ENCODE results near the gene TEDC1.

TEDC1 gene

DNA sequence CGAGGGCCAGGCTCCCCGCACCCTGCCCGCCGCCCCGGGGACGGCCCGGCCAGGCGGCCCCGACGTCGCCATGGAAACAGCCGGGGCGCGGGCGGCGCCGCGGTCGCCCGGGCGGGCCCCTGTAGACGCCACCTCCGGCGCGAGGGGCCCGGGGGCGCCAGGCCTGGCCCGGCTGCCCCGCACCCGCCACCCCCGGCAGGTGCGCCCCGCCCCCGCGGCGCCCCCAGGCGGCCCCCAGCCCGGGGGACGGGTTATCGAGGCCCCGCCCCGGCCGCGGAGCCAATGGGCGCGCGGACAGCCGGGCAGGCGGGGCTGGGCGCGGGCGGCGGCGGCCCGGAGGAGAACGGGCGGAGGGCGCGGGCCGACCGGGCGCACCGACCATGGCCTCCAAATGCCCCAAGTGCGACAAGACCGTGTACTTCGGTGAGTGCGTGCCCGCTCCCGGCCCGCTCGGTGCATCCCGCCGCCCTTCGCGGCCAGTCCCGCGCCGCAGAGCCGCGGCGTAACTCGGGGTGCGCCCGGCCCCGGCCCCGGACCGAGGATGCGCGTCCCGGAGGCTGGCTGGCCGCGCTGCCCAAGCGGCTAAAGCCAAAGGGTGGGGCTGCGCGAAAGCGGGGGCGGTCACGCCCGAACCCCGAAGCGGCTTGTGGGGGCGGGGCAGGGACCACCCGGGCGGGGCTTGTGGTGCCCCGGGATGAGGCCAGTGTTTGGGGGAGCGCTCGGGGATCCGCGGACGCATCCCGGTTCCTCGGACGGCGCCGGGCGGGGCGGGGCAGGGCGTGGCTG is 16.4 kb upstream of the TEDC1 start, which contains the start of gene CRIP2:
Gene CRIP2 (plus strand): TSS at position 339 of the 786 bp plus-strand sequence. CDS start 42 bp downstream, at position 381.
- DNase-seq = peak; percentile 18

DNA sequence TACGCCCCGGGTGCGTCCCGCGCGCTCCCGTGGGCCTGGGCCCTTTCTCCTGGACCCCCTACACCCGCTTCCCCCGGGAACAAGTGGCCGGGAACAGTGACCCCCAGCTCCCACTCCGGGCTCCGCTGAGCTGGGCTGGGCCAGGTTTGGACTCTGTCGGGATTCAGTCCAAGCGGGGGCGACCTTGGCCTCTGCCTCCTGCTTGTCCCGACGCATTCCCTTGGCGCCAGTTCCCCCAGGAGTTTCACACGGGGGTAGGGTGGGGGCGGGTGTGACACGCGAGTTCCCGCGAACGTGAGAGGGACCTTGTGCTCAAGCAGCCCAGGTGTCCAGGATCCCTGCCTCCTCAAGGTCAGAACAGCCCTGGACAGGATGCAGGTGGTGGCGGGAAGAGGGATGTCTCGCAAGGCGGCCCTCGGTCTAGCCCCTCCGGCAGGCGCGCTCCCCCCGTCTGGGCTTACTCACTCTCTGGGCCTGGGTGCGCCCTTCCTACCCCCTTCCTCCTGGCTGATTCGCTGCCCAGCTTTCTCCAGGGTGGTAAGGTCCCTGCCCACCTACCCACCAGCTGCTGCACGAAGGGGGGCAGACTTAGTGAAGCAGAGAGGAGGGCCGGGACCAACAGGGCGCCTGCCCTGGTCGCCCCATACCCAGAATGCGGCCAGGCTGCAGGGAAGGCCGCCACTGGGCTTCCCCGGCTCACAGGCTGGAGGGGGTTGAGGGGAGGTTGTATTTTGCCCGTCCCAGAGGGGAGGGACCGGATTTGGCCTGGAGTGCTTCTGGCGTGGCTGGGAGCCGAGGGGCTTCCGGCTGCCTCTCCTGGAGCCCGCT is 15.6 kb upstream of the TEDC1 start:
- DNase-seq = no peak

DNA sequence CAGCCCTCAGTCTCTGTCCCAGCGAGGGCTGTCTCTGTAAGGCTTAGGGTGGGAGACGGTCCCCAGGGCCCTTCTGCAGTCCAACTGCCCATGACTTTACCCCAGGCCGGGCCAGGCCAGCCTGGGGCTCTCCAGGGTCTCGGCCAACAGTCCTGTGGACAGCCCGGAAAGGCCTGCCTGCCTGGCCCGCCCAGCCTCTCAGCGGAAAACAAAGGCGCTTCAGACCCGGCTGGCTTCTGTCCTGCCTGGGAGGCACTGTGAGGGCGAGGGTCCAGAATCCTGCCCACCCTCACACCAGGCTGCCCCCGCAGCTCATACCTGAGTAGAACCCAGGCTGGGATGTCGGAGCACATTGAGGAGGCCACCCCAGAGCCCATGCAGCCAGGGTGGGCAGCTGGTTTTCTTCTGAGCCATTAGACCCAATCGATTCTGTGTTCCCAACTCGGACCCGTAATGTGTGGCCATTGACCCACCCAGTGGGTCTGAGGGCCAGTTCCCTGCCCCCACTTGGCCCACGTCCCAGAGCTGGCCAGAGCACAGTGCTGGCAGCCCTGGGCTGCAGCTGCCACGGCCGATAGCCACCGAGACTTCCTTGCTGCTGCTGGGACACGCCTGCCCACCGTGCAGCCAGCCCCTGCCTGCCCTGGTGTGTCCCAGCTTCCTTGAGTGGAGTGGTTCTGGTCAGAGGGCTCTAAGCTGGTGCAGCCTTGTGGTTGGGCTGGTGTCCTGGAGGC is 14.8 kb upstream of the TEDC1 start:
- DNase-seq = peak; percentile 89

DNA sequence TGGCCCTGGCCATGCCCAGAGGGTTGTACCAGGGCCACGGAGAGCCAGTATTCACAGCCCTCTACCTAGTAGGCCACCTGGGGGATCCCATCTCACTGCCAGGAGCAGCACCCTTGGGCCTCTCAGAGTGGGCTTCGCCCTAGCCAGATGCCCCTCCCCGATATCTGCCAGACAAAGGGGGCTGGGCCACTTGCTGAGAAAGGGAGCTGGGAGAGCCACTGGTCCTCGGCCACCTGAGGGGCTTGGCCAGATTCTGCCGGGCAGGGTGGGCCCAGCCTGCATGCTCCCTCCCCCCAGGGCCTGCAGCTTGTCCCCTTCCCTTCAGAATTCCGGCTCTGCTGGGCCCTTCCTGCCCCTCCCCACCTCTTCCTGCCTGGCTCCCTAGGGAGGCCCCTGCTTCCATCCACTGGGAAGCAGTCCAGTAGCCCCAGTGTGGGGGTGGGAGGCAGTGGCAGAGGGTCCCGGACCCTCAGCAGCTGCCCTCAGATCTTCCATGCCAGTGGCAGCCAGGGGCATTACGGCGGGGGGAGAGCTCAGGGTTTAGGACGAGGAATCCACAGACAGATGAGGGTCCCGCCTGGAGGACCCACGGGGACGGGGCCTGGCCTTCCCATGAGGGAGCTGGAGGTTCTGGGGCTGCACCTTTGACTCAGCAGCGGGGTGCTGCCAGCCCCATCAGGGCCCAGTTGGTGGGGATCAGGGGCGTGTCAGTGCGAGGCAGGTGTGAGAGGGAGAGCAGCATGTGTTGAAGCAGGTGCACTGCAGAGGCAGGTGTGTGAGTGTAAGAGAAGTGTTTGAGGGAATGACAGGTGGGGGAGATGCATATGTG is 14.0 kb upstream of the TEDC1 start:
- DNase-seq = no peak

DNA sequence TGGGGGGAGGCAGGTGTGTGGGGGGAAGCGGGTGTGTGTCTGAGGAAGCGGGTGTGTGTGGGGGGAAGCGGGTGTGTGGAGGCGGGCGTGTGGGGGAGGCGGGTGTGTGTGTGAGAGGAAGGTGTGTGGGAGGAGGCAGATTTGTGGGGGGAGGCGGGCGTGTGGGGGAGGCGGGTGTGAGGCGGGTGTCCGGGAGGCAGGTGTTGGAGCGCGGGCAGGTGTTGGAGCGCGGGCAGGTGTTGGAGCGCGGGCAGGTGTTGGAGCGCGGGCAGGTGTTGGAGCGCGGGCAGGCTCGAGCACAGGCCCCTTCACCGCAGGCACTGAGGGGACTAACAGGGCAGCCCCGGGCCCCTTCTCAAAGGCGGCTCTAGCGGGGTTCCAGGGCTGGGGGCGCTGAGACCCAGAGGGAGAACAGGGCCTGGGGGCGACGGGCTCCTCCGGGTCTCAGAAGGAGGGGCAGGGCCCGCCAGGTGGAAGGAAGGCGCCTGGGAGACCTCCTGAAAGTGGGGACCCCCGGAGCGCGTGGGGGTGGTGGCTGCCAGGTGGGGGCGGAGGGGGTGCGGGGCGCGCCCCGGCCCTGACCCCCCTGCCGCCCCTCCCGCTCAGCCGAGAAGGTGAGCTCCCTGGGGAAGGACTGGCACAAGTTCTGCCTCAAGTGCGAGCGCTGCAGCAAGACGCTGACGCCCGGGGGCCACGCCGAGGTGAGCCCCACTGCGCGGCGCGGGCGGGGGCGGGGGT is 13.2 kb upstream of the TEDC1 start:
- DNase-seq = no peak

DNA sequence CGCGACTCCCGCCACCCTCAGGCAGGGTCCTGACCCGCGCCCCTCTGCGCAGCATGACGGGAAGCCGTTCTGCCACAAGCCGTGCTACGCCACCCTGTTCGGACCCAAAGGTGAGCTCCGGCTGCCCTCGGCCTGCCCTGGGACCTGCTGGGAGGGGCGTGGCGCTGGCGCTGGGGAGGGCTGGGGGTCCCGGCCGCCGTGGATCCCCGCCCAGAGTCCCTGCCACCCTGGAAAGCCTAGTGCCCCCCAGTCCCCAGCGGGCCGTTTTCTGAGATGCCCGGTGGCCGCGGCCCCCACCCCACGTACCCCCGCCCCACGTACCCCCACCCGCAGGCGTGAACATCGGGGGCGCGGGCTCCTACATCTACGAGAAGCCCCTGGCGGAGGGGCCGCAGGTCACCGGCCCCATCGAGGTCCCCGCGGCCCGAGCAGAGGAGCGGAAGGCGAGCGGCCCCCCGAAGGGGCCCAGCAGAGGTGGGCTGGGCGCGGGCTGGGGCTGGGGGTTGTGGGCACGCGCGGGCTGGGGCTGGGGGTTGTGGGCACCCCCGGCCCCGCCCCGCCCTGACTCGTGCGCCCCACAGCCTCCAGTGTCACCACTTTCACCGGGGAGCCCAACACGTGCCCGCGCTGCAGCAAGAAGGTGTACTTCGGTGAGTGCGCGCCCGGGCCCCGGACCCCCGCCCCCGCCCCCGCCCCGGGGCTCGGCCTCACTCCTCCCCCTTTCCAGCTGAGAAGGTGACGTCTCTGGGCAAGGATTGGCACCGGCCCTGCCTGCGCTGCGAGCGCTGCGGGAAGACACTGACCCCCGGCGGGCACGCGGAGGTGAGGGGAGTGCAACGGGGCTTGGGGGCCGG is 12.4 kb upstream of the TEDC1 start:
- no peak for DNase-seq

DNA sequence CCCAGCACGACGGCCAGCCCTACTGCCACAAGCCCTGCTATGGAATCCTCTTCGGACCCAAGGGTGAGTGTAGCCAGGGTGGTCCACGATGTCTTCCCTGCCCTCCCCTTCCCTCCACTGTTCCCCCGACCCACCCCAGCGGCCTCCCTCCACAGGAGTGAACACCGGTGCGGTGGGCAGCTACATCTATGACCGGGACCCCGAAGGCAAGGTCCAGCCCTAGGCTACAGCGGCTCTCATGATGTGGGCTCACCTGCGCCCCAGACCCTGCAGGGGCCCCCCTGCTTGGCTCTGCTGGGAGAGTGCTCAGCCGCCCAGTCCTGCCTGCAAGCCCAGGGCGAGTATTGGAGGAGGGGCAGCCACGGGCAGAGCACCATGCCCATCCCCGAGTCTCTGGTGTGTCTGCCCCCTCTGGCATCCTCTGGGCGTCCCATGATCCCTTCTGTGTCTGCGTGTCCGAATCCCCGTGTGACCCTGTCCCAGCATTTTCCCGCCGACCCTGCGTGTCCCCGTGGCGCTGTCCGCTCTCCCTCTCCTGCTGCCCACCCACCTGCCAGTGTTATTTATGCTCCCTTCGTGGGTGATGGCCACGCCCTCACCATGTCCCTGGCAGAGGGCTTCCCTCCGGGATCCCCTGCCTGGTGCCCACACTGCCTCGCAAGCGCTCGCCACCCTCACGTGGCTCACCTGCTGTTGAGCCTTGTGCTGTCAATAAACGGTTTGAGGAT is 11.5 kb upstream of the TEDC1 start:
- no peak for DNase-seq

DNA sequence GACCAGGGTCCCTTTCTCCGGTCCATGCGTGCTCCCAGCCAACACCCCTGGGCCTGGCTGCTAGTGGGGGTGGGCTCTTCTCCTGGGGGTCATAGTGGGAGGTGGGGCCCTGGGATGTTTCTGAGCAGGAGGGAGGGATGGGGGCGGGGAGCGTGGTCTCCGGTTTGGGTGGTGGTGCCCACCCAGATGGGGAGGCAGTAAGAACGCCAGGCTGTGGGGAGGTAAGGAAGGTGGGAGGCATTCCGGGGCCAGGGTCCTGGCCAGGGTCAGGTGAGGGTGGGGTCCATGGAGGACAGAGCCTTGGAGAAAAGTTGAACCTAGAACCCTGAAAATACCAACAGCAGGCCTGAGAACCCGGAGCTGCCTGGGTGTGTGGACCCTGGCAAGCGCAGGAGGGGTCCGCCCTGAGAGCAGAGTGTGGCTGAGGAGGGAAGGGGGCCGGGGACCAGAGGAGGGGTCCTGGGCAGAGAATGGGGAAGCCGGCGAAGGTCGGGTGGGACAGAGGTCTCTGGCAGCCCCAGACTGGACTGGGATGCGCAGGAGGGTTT is 10.8 kb upstream of the TEDC1 start:
- DNase-seq = no peak

DNA sequence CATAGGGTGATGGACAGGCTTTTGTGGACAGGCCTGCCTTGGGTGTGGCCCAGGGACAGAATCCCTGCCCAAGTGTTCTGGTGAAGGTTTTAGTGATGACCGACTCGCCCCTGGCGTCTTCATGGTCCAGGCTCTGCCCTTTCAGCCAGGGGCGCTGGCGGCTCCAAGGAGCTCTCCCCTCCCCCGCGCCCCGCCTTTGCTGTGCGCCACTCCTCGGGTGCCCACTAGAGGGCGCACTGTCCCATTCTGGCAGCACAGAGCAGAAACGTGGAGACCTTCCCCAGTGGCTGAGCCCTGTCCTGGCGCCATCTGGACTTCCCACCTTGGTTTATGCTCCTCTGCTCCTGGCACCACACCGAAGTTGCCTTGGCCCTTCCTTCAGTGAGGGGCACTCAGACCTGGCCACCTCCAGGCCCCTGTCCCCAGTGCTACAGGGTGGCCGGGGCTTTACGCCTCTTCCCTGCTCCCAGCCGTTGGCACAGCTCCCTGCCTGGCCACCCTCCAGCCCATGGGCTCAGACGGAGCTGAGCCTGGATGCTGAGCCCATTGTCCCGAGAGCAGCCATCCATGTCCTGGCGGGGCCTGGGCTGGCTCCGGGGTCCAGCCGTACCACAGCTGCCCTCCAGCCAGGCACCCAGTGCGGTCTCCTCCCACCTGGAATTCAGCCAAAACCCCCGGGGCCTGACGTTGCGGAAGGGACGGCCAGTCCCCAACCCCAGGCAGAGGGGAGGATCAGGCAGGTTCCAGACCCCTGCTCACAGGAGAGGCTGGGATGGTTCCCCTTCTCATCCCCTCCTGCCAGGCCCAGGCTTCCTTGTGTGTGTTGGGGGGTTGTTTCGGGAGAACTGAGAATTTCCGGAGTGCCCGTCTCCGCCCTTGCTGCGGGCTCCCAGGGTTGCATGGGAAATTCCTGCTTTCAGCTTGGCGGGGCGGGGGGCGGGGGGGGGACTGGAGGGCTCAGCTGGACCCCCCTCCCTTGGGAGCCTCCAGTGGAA is 9.9 kb upstream of the TEDC1 start:
- DNase-seq = peak; percentile 93

DNA sequence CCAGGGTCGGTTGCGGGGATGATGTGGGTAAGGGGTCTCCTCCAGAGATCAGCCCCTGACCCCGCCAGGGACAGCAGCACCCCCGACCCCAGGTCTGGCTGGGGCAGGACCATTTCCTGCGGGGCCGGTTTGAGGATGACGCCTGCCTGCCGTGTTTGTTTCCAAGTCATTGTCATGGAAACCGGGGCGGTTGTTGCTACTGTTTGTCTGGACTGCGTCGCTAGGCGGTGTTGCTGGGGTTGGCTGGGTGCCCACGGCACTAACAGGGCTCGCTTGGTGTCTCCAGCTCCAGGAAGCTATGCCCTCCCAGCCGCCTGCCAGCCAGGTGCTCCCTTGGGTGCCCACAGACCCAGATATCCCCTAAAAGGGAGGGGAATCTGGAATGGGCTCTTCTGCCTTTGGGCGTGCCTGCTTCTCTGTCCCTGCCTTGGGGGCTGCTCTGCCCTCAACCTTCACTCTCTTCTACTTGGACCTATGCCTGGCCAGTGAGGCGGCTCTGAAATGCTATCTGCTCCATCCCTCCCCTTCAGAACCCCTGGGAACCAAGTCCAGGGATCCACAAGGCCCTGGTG is 9.1 kb upstream of the TEDC1 start:
- DNase-seq = peak; percentile 77

DNA sequence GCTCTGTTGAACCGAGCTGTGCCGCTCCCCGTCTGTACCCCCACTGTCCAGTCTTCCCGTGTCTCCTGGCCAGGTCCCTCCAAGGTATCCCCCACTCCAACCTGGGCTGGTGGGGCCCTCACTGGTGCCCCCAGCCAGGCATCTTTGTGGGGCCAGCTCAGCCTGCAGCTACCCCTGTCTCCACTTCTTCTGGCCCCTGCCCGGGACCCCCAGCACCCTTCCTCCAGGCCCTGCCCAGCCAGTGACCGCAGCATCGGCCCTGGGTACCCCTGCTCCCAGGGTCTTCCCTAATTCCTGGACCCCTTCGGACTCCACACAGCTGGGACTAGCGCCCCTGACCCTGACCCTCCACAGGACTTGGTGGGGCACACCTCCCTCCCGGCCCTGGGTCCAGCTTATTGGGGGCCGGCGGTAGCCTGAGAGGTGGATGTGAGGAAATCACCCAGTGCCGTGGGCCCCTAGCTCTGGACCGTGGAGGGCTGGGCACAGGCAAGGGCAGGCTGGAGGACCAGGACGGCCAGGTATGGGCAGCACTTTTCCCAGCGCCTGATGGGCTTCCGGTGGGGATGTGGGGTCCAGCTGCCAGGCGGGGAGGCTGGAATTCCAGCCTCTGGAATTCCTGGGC is 8.4 kb upstream of the TEDC1 start:
- DNase-seq = no peak

DNA sequence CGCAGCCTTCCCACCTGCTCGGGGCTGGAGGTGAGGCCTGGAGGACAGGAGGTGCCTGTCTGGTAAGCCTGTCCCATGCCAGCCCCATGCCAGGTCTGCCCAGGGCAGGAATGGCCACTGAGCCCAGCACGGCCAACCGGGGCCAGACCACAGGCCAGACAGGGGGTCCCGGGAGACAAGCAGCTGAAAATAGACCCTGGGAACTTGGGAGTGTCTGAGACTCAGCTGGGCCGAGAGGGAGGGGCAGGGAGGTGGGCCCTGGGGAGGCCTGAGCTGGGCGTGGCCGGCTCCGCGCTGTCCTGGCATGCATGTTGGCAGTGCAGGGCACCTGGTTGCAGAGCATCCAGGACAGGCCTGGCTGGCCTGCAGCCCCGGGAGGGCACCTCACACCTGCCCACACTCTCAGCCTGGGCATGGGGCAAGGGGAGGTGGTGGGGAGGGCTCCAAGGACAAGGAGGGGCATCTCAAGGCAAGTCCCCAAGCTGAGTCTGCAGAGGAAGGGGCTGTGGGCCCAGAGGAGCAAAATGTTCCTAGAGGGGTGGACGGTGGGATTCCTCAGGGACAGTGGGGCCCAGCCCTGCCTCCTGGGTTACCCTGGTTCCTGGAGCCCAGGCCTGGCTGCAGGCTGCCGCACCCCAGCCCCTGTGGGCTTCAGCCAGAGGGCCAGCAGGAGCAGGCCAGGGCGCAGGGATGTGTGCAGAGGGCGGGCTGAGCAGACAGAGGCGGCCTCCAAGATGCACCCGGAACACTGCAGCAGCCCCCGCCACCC is 7.6 kb upstream of the TEDC1 start:
- no peak for DNase-seq

DNA sequence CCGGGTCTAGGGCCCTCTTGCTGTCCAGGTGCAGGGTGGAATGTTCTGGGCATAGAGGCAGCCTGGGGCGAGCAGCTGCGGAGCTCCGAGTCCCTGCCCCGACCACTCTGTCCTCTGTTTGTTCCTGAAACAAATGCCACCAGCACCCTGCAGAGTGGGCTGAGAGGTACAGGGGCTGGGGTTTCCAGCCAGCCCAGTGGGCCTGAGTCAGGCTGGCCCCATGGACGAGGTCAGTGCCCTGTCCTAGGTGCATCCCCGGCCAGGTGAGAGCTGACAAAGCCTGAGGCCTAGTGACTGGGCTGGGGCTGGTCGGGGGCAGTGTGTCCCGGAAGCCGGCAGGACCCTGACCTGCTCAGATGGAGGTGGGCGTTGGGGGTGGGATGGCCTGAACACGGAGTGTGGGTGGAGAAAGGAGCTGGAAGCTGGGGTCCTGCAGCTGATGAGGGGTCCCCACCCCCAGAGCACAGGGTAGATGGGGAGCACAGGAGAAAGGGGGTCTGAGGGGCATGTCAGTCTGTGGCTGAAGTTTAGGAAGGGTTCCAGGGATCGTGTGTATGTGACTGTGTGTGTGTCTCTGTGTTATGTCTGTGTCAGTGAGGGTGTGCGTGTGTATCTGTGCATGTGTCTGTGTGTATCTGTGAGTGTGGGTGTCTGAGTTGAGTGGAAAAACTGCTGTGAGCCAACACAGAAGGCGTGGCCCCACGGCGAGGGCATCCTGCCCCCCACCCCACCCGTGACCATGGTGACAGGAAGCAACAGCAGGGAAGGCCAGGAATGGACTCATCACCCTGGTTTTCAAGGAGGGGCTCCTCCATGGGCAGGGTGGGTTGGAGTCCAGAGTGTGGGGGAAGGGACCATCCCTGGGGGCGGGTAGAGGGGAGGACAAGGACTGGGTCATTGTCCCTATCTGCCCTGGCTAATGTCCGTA is 6.7 kb upstream of the TEDC1 start:
- DNase-seq = no peak

DNA sequence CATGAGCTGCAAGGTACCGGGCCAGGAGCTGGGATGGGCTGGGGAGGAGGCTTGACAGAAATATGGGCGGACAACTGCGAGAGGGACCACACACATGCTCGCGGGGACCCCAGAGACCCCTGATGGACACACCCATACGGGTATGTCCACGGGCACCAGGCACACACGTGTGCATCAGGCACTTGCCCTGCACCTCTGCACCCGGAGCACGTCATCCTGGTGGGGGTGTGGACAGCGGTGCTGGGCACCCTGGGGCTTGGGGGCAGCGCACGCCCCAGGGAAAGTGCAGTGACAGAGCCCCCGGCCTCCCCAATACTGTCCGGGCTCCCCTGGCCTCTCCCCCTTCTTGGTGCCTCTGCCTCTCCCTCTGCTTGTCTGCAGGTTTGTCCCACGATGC is 6.1 kb upstream of the TEDC1 start:
- no peak for DNase-seq

DNA sequence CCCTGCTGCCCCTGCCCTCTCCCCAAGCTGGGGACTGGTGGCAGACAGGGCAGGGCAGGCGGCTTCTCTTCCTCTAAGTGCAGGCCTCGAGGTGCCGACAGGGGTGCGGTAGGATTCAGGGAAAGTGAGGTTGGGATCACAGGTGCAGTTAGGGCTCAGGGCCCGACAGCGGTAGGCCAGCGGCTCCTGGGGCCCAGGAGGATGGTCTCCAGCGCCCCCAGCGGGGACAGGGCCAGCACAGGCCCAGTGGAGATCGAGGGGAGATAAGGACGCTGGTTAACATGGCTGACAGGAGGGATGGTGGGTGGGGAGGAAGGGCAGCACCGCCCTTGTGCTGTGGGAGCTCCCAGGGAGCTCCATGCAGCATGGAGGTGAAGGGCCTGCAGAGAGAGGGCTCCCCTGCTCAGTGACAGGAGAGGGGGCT is 5.3 kb upstream of the TEDC1 start:
- DNase-seq = no peak
